ENCODE data around the gene CHRNB4.

The CHRNB4 gene

GRCh38 chr15:78605201-78605600 is 35.8 kb downstream of the CHRNB4 start:
- no peak overlapping the region for H3K4me3 ChIP-seq (ENCODE audit: low read depth, low read length)
- no peak for TF ChIP-seq CTCF (IDR thresholded peaks at IDR 0.05; ENCODE audit: low read depth, low read length)
- DNase-seq (ENCODE audit: low read depth, low spot score), result no peak
- in situ Hi-C loops (cut with HindIII; ENCODE audit: low sequenced_read_pairs), result no loop called here

- in situ Hi-C loops (cut with HindIII; ENCODE audit: low sequenced_read_pairs), result no loop called here
- no peak for DNase-seq (ENCODE audit: low read depth, low spot score)
- H3K4me3 ChIP-seq (ENCODE audit: low read depth, low read length), result no peak overlapping the region
- no peak for TF ChIP-seq CTCF (IDR thresholded peaks at IDR 0.05; ENCODE audit: low read depth, low read length)
These were observed 36.6 kb downstream of the CHRNB4 start for GRCh38 chr15:78604420-78604819.

GRCh38 chr15:78603467-78603866 is 37.5 kb downstream of the CHRNB4 start:
- no peak for DNase-seq (ENCODE audit: low read depth, low spot score)
- H3K4me3 ChIP-seq (ENCODE audit: low read depth, low read length), result no peak overlapping the region
- in situ Hi-C loops (cut with HindIII; ENCODE audit: low sequenced_read_pairs), result no loop called here
- no peak for TF ChIP-seq CTCF (IDR thresholded peaks at IDR 0.05; ENCODE audit: low read depth, low read length)

- DNase-seq (ENCODE audit: low read depth, low spot score), result no peak
- H3K4me3 ChIP-seq (ENCODE audit: low read depth, low read length), result no peak overlapping the region
- in situ Hi-C loops (cut with HindIII; ENCODE audit: low sequenced_read_pairs), result no loop called here
- TF ChIP-seq CTCF (IDR thresholded peaks at IDR 0.05; ENCODE audit: low read depth, low read length), result no peak
These were observed 41.8 kb downstream of the CHRNB4 start for GRCh38 chr15:78599189-78599588.

- in situ Hi-C loops (cut with HindIII; ENCODE audit: low sequenced_read_pairs), result no loop called here
- no peak for TF ChIP-seq CTCF (IDR thresholded peaks at IDR 0.05; ENCODE audit: low read depth, low read length)
- H3K4me3 ChIP-seq (ENCODE audit: low read depth, low read length), result no peak overlapping the region
- DNase-seq (ENCODE audit: low read depth, low spot score), result no peak
These were observed 42.7 kb downstream of the CHRNB4 start for GRCh38 chr15:78598348-78598747.

GRCh38 chr15:78597583-78597982 is 43.4 kb downstream of the CHRNB4 start:
- no peak overlapping the region for H3K4me3 ChIP-seq (ENCODE audit: low read depth, low read length)
- in situ Hi-C loops (cut with HindIII; ENCODE audit: low sequenced_read_pairs), result no loop called here
- TF ChIP-seq CTCF (IDR thresholded peaks at IDR 0.05; ENCODE audit: low read depth, low read length), result no peak

GRCh38 chr15:78574944-78575343 is 66.1 kb downstream of the CHRNB4 start:
- in situ Hi-C loops (cut with HindIII; ENCODE audit: low sequenced_read_pairs), result no loop called here
- no peak for TF ChIP-seq CTCF (IDR thresholded peaks at IDR 0.05; ENCODE audit: low read depth, low read length)
- no peak overlapping the region for H3K4me3 ChIP-seq (ENCODE audit: low read depth, low read length)
- no peak for DNase-seq (ENCODE audit: low read depth, low spot score)

More at GRCh38 chr15:78597583-78597982, 43.4 kb downstream of the CHRNB4 start:
- DNase-seq (ENCODE audit: low read depth, low spot score), result no peak
